ENCODE results near the gene GALNT18. TPM values are rescaled to one million over a fixed set of nuclear protein-coding genes. Genes with fewer than 3 reads are reported as not detected.

Gene GALNT18
- total RNA-seq, 2 donors from 2014 or later, result 28.2 to 57.8 TPM

GRCh38 chr11:11586465-11586864 is 35.3 kb downstream of the GALNT18 start:
- no peaks in the 10 kb centered on the region for H3K36me3 ChIP-seq
- no peak for DNase-seq (ENCODE audit: low spot score)
- H3K9me3 ChIP-seq, result no peaks in the 10 kb centered on the region
- H3K27ac ChIP-seq, result peak overlapping the region; percentile 60 to 77
- H3K4me1 ChIP-seq (ENCODE audit: control insufficient read depth in 1 of 2, low read depth in 2 of 2), result peaks cover 33 to 64% of the 10 kb centered on the region in 2 donors
- H3K4me3 ChIP-seq, result peak overlapping the region; percentile 48
- ATAC-seq (ENCODE audit: insufficient number of reproducible peaks, low FRiP score, low read depth), result peak; percentile 48
- TF ChIP-seq, protein P1, sequence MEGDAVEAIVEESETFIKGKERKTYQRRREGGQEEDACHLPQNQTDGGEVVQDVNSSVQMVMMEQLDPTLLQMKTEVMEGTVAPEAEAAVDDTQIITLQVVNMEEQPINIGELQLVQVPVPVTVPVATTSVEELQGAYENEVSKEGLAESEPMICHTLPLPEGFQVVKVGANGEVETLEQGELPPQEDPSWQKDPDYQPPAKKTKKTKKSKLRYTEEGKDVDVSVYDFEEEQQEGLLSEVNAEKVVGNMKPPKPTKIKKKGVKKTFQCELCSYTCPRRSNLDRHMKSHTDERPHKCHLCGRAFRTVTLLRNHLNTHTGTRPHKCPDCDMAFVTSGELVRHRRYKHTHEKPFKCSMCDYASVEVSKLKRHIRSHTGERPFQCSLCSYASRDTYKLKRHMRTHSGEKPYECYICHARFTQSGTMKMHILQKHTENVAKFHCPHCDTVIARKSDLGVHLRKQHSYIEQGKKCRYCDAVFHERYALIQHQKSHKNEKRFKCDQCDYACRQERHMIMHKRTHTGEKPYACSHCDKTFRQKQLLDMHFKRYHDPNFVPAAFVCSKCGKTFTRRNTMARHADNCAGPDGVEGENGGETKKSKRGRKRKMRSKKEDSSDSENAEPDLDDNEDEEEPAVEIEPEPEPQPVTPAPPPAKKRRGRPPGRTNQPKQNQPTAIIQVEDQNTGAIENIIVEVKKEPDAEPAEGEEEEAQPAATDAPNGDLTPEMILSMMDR (IDR thresholded peaks at IDR 0.05), result no peak
- H3K27me3 ChIP-seq (replicated peaks; ENCODE audit: insufficient read depth), result no peaks in the 10 kb centered on the region

GRCh38 chr11:11584937-11585336 is 36.9 kb downstream of the GALNT18 start:
- no peaks in the 10 kb centered on the region for H3K27me3 ChIP-seq (replicated peaks; ENCODE audit: insufficient read depth)
- no peak for DNase-seq (ENCODE audit: low spot score)
- H3K9me3 ChIP-seq, result no peaks in the 10 kb centered on the region
- H3K4me3 ChIP-seq, result no peak overlapping the region
- H3K36me3 ChIP-seq, result no peaks in the 10 kb centered on the region
- H3K4me1 ChIP-seq (ENCODE audit: control insufficient read depth in 1 of 2, low read depth in 2 of 2), result peaks cover 38 to 77% of the 10 kb centered on the region in 2 donors
- no peak for ATAC-seq (ENCODE audit: insufficient number of reproducible peaks, low FRiP score, low read depth)
- peak overlapping the region; percentile 60 to 66 for H3K27ac ChIP-seq
- TF ChIP-seq, protein P1 (IDR thresholded peaks at IDR 0.05), result no peak

DNA sequence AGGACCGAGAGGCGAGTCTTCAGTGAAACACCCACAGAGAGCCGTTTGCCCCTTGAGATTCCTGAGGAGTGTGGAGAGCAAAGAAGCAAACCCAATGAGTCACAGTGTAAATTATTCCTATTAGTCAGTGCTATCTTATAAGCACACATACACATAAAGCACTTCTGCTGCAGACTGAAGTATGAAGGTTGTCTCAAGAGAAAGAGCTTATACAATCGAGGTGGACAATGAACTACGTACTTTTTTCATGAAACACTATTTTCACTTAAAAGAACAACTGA is 37.3 kb downstream of the GALNT18 start:
- Histone ChIP-seq H3K27me3 (replicated peaks; ENCODE audit: insufficient read depth) (no peaks in the 10 kb centered on the region), H3K27ac (peak overlapping the region; percentile 60 to 66), H3K36me3 (no peaks in the 10 kb centered on the region), H3K9me3 (no peaks in the 10 kb centered on the region), H3K4me3 (no peak overlapping the region), H3K4me1 (ENCODE audit: control insufficient read depth in 1 of 2, low read depth in 2 of 2) (peaks cover 38 to 74% of the 10 kb centered on the region in 2 donors)
- ATAC-seq (ENCODE audit: insufficient number of reproducible peaks, low FRiP score, low read depth) (peak; percentile 76), DNase-seq (ENCODE audit: low spot score) (no peak)
- TF ChIP-seq, protein P1 (IDR thresholded peaks at IDR 0.05), result no peak

GRCh38 chr11:11583801-11584529 is 37.8 kb downstream of the GALNT18 start:
- DNase-seq (ENCODE audit: low spot score) (no peak), ATAC-seq (ENCODE audit: insufficient number of reproducible peaks, low FRiP score, low read depth) (no peak)
- no peak overlapping the region for H3K4me3 ChIP-seq
- TF ChIP-seq, protein P1 (IDR thresholded peaks at IDR 0.05), result no peak
- no peaks in the 10 kb centered on the region for H3K9me3 ChIP-seq
- H3K4me1 ChIP-seq (ENCODE audit: control insufficient read depth in 1 of 2, low read depth in 2 of 2), result peaks cover 36 to 73% of the 10 kb centered on the region in 2 donors
- H3K36me3 ChIP-seq, result no peaks in the 10 kb centered on the region
- H3K27me3 ChIP-seq (replicated peaks; ENCODE audit: insufficient read depth), result no peaks in the 10 kb centered on the region
- peak overlapping the region; percentile 60 to 66 for H3K27ac ChIP-seq

DNA sequence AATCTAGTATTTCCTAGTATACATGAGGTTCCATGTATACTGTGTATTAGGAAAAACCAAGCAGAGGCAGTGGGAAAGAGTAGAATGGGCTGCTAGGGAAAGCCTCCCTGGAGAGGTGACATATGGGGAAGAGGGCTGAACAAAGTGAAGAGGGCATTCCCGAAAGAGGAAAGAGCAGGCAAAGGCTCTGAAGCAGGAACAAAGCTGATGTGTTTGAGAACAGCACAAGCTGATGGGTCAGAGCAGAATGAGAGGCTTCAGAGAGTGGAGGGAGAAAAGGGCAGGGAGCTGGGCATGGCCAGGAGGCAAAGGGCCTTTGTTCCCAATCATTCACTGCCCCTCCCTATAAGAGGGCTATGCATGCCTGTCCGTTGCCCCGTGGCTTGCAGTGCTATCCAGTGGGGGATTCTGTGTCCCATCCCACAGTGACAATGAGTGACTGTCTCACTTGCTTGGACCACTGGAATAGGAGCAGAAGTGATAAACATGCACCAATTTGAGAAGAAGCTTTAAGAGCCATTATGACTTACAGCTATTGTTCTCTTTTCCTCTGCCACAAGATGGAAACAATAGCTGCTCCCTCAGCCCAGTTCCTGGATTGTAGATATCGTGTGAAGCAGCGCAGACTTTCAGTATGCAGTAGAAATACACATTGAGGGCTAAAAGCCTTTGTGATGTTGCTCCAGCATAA is 39.6 kb downstream of the GALNT18 start:
- Histone ChIP-seq H3K27me3 (replicated peaks; ENCODE audit: insufficient read depth) (no peaks in the 10 kb centered on the region), H3K4me3 (no peak overlapping the region), H3K36me3 (no peaks in the 10 kb centered on the region), H3K4me1 (ENCODE audit: control insufficient read depth in 1 of 2, low read depth in 2 of 2) (peaks cover 21 to 72% of the 10 kb centered on the region in 2 donors), H3K9me3 (no peaks in the 10 kb centered on the region), H3K27ac (peak overlapping the region in 1 of 2 donors; percentile 33)
- TF ChIP-seq, protein P1 (IDR thresholded peaks at IDR 0.05), result no peak
- ATAC-seq (ENCODE audit: insufficient number of reproducible peaks, low FRiP score, low read depth), result no peak
- no peak for DNase-seq (ENCODE audit: low spot score)
